ENCODE results near the gene LRRC75B. TPM values are rescaled to one million over a fixed set of nuclear protein-coding genes. Genes with fewer than 3 reads are reported as not detected.

Gene LRRC75B
- total and polyA plus RNA-seq, 2 of the 13 experiments (the other 11 are each of a cell fraction or from before 2014, with no cell fraction given), result 11.8 to 34.8 TPM

GRCh38 chr22:24593836-24594568 is 1.1 kb upstream of the LRRC75B start (continued):
- peak; percentile 40 for TF ChIP-seq IKZF4 (CRISPR knock-in tag; IDR thresholded peaks at IDR 0.05; ENCODE audit: borderline replicate concordance, low read depth, not compliant biosample characterization)
- no peak for TF ChIP-seq ZNF3 (CRISPR knock-in tag; IDR thresholded peaks at IDR 0.05)
- 0 out of 2 replicates have a peak, but pooled peaks have one; percentile 22 for TF ChIP-seq ZNF274 (CRISPR knock-in tag; IDR thresholded peaks at IDR 0.05)
- TF ChIP-seq, protein P1, sequence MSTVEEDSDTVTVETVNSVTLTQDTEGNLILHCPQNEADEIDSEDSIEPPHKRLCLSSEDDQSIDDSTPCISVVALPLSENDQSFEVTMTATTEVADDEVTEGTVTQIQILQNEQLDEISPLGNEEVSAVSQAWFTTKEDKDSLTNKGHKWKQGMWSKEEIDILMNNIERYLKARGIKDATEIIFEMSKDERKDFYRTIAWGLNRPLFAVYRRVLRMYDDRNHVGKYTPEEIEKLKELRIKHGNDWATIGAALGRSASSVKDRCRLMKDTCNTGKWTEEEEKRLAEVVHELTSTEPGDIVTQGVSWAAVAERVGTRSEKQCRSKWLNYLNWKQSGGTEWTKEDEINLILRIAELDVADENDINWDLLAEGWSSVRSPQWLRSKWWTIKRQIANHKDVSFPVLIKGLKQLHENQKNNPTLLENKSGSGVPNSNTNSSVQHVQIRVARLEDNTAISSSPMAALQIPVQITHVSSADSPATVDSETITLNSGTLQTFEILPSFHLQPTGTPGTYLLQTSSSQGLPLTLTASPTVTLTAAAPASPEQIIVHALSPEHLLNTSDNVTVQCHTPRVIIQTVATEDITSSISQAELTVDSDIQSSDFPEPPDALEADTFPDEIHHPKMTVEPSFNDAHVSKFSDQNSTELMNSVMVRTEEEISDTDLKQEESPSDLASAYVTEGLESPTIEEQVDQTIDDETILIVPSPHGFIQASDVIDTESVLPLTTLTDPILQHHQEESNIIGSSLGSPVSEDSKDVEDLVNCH (CRISPR knock-in tag; IDR thresholded peaks at IDR 0.05), result no peak
- no peak for TF ChIP-seq ZNF704 (CRISPR knock-in tag; IDR thresholded peaks at IDR 0.05; ENCODE audit: borderline replicate concordance)
- no peak for TF ChIP-seq ZSCAN5A (CRISPR knock-in tag; IDR thresholded peaks at IDR 0.05; ENCODE audit: borderline replicate concordance)
- TF ChIP-seq ZNF33A (CRISPR knock-in tag; IDR thresholded peaks at IDR 0.05; ENCODE audit: borderline replicate concordance), result no peak
- TF ChIP-seq SOX5 (CRISPR knock-in tag; IDR thresholded peaks at IDR 0.05; ENCODE audit: borderline replicate concordance), result peak; percentile 49; the same call in 1 of the 2 replicates
- 0 out of 2 replicates have a peak, but pooled peaks have one; percentile 5 for TF ChIP-seq KDM6A (CRISPR knock-in tag; IDR thresholded peaks at IDR 0.05; ENCODE audit: low read depth)
- no peak for TF ChIP-seq SSRP1 (CRISPR knock-in tag; IDR thresholded peaks at IDR 0.05)
- peak; percentile 79; the same call in 1 of the 2 replicates for TF ChIP-seq ZC3H4 (CRISPR knock-in tag; IDR thresholded peaks at IDR 0.05; ENCODE audit: borderline replicate concordance)
- TF ChIP-seq ZNF713 (CRISPR knock-in tag; IDR thresholded peaks at IDR 0.05), result no peak
- no peak for TF ChIP-seq RBM39 (IDR thresholded peaks at IDR 0.05; ENCODE audit: low read depth, low read length, poor library complexity, severe bottlenecking)
- TF ChIP-seq, protein P2, sequence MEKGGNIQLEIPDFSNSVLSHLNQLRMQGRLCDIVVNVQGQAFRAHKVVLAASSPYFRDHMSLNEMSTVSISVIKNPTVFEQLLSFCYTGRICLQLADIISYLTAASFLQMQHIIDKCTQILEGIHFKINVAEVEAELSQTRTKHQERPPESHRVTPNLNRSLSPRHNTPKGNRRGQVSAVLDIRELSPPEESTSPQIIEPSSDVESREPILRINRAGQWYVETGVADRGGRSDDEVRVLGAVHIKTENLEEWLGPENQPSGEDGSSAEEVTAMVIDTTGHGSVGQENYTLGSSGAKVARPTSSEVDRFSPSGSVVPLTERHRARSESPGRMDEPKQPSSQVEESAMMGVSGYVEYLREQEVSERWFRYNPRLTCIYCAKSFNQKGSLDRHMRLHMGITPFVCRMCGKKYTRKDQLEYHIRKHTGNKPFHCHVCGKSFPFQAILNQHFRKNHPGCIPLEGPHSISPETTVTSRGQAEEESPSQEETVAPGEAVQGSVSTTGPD (CRISPR knock-in tag; IDR thresholded peaks at IDR 0.05), result peak; percentile 18; the same call in 1 of the 2 replicates
- peak; percentile 72; the same call in 1 of the 2 replicates for TF ChIP-seq SP140L (CRISPR knock-in tag; IDR thresholded peaks at IDR 0.05; ENCODE audit: borderline replicate concordance)
- no peak for TF ChIP-seq MTF1 (CRISPR knock-in tag; IDR thresholded peaks at IDR 0.05)
- no peak for TF ChIP-seq SRSF4 (IDR thresholded peaks at IDR 0.05; ENCODE audit: low read depth, low read length, poor library complexity, severe bottlenecking)
- TF ChIP-seq MEIS2 (CRISPR knock-in tag; IDR thresholded peaks at IDR 0.05), result no peak; the same call in 1 of the 2 replicates
- no peak for TF ChIP-seq FLYWCH1 (CRISPR knock-in tag; IDR thresholded peaks at IDR 0.05)
- TF ChIP-seq CHCHD3 (CRISPR knock-in tag; IDR thresholded peaks at IDR 0.05), result no peak
- TF ChIP-seq ZNF543 (CRISPR knock-in tag; IDR thresholded peaks at IDR 0.05), result no peak
- peak; percentile 87 for TF ChIP-seq ZBTB7B (CRISPR knock-in tag; IDR thresholded peaks at IDR 0.05)
- peak; percentile 64; the same call in 1 of the 2 replicates for TF ChIP-seq ZNF136 (CRISPR knock-in tag; IDR thresholded peaks at IDR 0.05; ENCODE audit: low read depth)
- TF ChIP-seq ZNF292 (CRISPR knock-in tag; IDR thresholded peaks at IDR 0.05; ENCODE audit: borderline replicate concordance, low read depth), result peak; percentile 44; the same call in 1 of the 2 replicates

Measured in HepG2 (cell line).